Fibroblast of the aortic adventitia (primary cell): Measurements from ENCODE around the gene DNAL4. TPM values are rescaled to one million over a fixed set of nuclear protein-coding genes. Genes with fewer than 3 reads are reported as not detected.

ENCODE experiments used
- DNase-seq: peaks from one replicate; pipeline ENCODE4 v3.0.0-alpha.2; 2010; ENCODE audit warnings: low read depth
- H3K4me3 ChIP-seq: 2 replicates; pipeline ENCODE4 v1.5.1; 2011; ENCODE audit warnings: low read depth, mild to moderate bottlenecking, control low read depth, low read length, moderate library complexity
- total RNA-seq: library from RNA; depleted of rRNA; stranded (reverse); fragments of >200 nt; gene quantifications from 2 replicates; pipeline ENCODE4 v1.2.3, GENCODE V29; 2012; ENCODE audit warnings: low replicate concordance
- TF ChIP-seq, protein P1 (sequence below): IDR thresholded peaks from 2 replicates; pipeline ENCODE4 v1.5.1; 2011; ENCODE audit warnings: mild to moderate bottlenecking, low read length, control low read depth, inconsistent platforms; ENCODE audit not compliant: insufficient read depth

The DNAL4 gene
- total RNA-seq, 1 donor, result 11.0 TPM

DNA sequence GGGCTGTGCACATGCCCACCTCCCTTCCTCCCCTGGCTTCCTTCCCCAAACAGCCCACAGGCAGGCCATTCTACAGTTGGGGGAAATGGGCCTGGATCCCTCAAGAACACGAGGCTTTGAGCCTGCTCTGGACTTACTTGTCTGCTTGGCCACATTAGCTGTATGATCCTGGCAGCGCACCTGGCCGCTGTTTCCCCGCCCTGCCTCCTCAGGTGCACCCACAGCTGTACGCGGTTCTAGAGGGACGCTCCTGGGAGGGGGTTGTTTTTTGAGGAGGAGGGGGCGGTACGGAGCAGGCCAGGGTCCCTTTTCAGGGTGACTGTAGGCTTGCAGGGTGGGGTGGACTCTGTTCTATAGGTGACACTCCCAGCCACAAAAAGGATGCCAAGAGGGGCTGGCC lies 26.6 kb downstream of the DNAL4 start:
- no peak overlapping the region for H3K4me3 ChIP-seq
- TF ChIP-seq, protein P1, sequence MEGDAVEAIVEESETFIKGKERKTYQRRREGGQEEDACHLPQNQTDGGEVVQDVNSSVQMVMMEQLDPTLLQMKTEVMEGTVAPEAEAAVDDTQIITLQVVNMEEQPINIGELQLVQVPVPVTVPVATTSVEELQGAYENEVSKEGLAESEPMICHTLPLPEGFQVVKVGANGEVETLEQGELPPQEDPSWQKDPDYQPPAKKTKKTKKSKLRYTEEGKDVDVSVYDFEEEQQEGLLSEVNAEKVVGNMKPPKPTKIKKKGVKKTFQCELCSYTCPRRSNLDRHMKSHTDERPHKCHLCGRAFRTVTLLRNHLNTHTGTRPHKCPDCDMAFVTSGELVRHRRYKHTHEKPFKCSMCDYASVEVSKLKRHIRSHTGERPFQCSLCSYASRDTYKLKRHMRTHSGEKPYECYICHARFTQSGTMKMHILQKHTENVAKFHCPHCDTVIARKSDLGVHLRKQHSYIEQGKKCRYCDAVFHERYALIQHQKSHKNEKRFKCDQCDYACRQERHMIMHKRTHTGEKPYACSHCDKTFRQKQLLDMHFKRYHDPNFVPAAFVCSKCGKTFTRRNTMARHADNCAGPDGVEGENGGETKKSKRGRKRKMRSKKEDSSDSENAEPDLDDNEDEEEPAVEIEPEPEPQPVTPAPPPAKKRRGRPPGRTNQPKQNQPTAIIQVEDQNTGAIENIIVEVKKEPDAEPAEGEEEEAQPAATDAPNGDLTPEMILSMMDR, result no peak
- DNase-seq, result no peak

DNA sequence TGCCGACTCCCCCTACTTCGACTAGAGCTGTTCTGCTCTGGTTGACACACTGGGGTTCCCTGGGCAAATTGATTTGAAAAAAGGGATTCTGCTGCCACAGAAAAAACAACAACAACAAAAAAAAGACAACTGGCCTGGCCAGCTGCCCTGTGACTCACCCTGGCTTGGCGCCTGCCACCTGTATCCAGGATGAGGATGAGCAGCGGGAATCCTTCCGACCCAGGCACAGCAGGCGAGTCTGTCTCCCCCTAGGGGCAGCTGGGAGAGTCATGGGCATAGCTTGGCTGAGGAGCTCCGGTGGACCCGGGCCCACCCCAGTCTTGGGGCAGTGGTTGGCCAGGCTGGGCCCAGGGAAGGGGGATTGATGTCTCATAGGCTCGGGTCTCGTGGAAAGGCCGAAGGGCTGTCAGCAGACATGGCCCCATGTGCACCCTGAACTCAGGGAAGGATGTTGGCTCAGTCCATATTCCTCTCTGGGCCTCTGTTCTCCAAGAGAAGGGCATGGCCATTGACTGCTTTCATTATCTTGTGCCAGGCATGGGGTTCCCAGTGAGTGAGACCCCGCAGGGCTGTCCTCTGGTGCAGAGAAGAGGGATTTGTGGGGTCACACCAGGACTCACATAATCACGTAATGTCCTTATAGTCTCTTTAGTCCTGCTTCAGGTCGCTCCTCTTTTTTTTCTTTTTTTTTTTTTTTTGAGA lies 27.7 kb downstream of the DNAL4 start:
- DNase-seq, result peak; percentile 24
- TF ChIP-seq, protein P1, result peak; percentile 83

DNA sequence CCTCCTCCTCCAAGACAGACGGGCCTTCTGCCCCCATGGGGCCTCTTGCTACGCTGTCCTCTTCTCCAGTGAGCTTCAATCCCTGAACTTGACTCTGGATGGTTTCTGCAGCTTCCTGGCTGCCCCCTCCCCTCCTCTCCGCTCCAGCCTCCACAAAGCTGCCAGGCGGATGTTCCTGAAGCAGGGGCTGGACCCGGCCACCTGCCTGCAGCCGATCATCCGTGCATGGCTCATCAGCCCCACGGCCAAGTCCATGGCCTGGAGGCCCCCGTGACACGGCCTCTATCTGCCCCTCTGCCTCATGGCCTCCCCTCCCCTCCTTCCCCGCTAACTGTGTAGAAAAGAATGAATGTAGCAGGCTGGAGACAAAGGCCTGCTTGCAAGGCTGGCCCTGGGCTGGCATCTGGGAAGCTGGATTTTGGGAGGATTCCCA lies 31.4 kb downstream of the DNAL4 start:
- TF ChIP-seq, protein P1, result no peak
- H3K4me3 ChIP-seq, result no peak overlapping the region
- DNase-seq, result no peak

More for the DNA sequence above, 27.7 kb downstream of the DNAL4 start:
- H3K4me3 ChIP-seq, result no peak overlapping the region

DNA sequence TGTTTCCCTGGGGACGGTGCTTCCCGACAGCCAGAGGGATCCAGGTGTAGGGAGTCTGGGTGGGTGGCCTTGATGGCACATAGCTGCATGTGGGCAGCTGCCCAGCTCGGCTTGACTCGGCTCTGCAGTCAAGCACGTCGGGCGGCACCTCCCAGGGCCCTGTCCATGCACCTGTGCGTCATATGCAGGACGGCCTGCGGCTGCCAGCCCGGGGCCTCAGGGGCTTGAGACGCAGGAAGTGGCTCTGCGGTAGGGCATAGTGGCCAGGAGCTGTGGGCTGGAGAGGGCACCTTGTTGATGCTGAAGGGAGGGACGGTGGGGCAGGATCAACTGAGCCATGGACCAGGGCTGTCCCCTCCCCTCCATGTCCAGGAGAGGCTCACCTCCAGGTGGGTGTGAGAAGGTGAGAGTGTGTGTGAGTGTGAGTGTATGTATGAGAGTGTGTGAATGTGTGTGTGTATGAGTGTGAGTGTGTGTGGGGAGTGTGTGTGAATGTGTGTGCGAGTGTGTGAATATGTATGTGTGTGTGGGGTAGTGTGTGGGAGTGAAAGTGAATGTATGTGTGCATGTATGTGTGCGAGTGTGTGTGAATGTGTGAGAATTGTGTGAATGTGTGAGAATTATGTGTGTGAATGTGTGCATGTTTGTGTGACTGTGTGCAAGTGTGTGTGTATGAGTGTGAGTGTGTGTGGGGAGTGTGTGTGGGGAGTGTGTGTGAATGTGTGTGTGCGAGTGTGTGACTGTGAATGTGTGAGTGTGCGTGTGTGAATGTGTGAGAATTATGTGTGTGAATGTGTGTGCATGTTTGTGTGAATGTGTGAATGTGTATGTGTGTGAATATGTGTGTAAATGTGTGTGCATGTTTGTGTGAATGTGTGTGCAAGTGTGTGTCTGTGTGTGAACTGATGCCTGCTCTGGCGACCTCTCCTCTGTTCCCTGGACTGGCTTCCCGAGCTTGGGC lies 32.5 kb downstream of the DNAL4 start:
- DNase-seq, result no peak
- TF ChIP-seq, protein P1, result no peak
- no peak overlapping the region for H3K4me3 ChIP-seq

DNA sequence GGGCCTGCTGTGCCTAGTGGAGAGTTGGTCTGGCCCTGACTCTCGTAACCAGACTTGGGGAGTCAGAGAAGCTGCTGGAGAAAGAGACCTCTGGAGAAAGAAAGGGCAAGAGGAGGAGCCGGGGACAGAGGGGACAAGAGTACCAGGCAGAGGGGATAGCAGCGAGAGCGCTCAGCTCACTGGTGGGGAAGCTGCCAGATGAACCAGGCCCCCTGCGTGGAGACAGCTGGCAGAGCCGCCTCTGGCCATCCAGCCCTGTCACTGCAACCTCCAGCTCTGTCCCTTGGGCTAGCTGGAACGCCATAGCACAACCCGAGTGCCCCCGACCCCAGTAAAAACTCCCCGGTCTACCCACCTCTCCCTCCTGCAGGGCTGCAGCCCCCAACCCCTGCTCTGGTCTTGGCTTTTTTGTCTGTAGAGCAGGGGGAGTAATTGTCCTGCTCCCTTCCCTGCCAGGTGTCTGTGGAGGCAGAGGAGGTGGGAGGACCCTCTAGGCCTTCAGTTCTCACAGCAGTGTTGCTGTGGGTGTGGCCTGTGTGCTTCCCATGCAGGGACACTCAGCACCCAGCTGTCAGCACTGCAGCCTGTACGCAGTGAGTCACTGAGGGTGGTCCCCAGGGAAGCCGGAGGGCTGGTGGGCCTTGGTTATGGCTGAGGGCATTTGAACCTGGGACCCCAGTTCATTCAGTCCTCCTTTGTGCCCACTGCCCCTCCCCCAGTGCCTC lies 33.3 kb downstream of the DNAL4 start:
- peak; percentile 15 for DNase-seq
- H3K4me3 ChIP-seq, result no peak overlapping the region
- TF ChIP-seq, protein P1, result no peak

DNA sequence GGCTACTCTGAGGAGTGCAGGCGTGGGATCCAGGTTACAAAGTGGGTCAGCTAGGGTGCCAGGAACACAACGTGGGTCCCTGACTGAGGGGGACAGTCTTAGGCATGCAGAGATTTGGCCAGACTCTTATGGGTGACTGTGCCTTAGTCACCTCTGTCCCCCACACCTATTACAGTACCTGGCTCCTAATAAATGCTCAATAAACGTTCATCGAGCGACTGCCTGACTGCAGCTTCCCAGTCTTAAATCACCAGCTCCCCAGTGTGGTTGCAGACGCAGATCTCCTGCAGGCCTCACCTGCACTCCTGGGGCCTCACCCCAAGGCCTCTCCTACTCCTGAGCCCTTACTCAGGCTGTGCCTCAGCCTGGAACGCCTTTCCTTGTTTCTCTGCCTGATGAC lies 34.9 kb downstream of the DNAL4 start:
- no peak for DNase-seq
- TF ChIP-seq, protein P1, result no peak
- H3K4me3 ChIP-seq, result no peak overlapping the region
